GM12874 (cell line): ENCODE results near the gene LSM10.
A peak's percentile ranks its signal among the peaks of the same experiment; 100 is the strongest.

Experiments used
- TF ChIP-seq, protein P1 (sequence below): IDR thresholded peaks from 2 replicates; pipeline ENCODE4 v1.5.1; 2011; ENCODE audit warnings: low read depth, mild to moderate bottlenecking, control low read depth, low read length, moderate library complexity; ENCODE audit not compliant: insufficient read depth

Gene LSM10

DNA sequence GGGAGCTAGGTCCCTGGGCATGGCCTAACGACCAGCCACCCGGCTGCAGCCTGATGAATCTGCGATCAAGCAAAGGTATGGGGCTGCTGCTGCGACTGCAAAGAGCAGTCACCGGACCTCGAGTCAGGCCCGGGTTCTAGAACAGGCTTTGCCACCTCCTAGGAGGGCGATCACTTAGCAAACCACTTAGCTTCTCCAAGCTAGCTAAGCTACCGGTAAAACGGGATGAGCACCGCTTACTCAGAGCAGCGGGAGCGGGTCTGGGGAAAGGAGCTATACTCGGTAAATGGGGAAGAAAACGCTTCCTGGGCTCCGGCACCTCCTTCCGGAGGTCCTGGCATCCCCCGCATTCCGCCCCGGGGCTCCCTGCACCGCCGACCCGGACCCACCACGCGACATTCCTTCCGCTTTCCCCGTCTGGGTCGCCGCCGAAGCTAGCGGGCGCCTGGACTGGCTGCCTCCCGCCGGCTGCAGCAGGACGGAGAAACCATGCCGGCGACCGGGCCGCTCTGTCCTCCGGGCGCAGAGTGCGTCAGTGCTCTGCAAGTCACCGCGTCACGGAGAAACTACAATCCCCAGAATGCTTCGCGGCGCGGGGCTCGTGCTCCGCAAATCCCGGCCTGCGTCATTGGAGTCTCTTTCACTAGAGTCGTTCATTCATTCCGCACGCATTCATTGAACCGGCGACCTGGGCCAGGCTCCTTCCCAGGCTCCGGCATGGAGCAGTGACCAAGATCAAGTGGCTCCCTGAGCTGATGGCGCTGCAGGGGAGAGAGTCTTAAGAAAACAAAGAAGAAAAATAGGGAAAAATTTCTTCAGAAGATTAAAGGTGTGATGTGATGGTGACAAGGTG lies at the start of gene LSM10:
Gene LSM10, minus strand, starts transcription at position 531 of the 853 bp plus-strand sequence. CDS start 3,779 bp downstream, outside the sequence.
- TF ChIP-seq, protein P1, sequence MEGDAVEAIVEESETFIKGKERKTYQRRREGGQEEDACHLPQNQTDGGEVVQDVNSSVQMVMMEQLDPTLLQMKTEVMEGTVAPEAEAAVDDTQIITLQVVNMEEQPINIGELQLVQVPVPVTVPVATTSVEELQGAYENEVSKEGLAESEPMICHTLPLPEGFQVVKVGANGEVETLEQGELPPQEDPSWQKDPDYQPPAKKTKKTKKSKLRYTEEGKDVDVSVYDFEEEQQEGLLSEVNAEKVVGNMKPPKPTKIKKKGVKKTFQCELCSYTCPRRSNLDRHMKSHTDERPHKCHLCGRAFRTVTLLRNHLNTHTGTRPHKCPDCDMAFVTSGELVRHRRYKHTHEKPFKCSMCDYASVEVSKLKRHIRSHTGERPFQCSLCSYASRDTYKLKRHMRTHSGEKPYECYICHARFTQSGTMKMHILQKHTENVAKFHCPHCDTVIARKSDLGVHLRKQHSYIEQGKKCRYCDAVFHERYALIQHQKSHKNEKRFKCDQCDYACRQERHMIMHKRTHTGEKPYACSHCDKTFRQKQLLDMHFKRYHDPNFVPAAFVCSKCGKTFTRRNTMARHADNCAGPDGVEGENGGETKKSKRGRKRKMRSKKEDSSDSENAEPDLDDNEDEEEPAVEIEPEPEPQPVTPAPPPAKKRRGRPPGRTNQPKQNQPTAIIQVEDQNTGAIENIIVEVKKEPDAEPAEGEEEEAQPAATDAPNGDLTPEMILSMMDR: no peak

DNA sequence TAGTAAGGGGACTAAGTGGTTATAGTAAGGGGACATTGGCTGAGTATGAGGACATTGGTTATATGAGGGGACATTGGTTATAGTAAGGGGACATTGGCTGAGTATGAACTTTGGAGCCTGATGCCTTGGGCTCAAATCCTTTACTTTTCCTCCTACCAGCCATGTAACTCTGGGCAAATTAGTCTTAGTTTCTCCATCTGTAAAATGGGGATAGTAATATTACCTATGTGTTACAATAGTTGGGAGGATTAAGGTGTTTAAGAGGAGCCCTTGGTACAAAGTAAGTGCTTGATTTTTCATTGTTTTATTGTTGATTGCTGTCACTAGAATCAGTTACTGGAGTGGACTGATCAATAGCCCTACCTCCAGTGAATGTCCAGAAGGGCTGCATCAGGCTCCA lies 49.7 kb upstream of the LSM10 start:
- TF ChIP-seq, protein P1: no peak

DNA sequence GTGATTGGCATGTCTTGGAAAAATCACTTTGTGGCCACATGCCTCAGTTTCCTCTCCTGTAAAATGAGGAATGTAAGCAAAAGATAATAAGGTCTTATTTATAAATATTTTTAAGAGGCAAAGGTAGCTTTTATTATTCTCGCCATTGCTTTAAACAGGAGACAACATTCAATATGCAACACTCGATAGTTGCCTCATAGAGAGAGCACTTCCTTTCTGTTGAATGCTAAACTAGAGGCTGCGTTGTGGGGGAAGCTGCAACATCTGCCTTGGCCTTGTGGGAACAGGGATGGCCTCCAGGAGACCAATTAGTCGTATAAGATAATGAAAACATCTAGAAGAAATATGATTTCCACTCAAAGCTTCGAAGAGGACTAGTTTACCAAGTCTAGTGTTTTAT lies 49.0 kb upstream of the LSM10 start:
- TF ChIP-seq, protein P1: no peak

DNA sequence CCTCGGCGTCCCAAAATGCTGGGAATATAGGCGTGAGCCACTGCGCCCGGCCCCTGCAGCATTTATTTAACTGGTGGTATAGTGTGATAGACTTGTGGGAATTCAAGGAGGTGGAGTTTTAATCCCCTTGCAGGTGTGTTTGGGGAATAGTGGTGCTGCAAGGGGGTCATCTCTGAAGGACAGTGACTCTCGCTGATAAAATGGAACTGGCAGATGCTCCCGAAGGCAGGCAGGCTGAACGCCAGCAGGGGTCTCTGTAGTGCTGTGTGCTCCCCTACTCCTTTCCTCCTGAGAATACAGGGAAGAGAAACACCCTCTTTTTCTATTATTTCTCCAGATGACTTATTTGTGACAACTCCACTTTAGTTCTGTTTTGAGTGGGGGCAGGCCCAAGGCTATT lies 48.6 kb upstream of the LSM10 start:
- TF ChIP-seq, protein P1: peak; percentile 59

DNA sequence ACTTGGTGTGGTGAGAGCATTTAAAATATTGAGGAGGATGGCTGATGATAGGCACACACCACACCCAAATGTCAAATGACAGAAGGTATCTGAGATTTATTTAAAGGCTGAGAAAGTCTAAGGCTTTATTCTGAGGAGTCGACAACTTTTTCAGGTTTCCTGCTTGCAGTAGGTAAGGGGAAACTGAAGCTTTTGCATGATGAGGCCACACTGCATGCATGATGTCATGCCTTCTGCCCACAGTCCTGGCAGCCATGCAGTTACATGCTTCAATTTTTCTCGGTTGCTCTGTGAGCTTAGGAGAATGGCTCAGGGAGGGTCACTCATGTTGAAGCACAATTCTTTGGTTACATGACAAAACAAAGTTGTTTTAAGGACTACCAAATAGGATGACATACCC lies 45.6 kb upstream of the LSM10 start:
- TF ChIP-seq, protein P1: no peak

DNA sequence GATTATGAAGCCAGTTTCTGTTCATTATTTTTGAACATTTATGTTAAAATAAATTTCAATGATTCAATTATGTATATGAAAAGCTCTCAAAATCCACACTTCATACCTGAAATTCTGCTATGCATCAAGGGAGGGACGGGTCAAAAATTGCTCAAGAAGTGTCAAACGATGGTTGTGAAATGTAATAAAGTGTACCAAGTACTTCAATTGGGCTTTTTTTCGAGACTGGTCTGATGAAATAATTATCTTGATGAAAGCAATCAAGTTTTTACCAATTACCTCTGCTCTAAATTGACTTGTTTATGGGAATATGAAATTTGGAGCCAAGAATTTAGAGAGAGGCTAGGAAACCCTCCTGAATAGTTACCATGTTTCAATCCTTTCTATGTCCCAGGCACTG lies 44.6 kb upstream of the LSM10 start:
- TF ChIP-seq, protein P1: no peak

DNA sequence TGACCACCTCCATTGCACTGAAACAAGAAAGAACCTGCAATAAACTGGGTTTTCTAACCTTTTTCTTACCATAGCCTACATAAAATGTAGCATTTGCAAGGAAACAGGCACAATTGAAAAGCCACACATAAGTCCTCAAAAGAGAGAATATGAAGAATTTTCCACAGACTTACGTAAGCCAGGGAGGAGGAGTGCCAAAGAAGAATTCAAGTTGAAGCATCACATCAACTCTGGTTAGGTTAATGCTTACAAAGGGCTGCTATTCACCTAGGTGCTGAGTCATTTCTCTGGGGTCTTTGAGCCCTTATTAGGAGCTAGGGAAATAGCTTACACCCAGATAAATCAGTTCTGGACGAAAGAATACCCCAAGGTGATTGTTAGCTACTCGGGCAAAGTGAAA lies 42.9 kb upstream of the LSM10 start:
- TF ChIP-seq, protein P1: no peak
